HepG2 (cell line): ENCODE results near the gene RASIP1. TPM values are rescaled to one million over a fixed set of nuclear protein-coding genes. Genes with fewer than 3 reads are reported as not detected.
A peak's percentile ranks its signal among the peaks of the same experiment; 100 is the strongest.

Source experiments
- BORCS8-MEF2B ChIP-seq: sonication (generic); formaldehyde crosslinking; IDR thresholded peaks from 2 replicates; pipeline ENCODE4 v1.8.0; 2022; ENCODE audit warnings: mild to moderate bottlenecking, missing genetic modification reagents
- CREBL2 ChIP-seq: sonication (generic); formaldehyde crosslinking; IDR thresholded peaks from 2 replicates; pipeline ENCODE4 v1.8.1; 2023; ENCODE audit warnings: missing genetic modification reagents, mild to moderate bottlenecking, borderline replicate concordance
- CREM ChIP-seq, 2 experiments: sonication (generic) in 1 of 2; formaldehyde crosslinking in 1 of 2; IDR thresholded peaks; 2 replicates each; pipeline versions ENCODE4 v1.4.0 to v1.6.1; 2016 to 2020; ENCODE audit warnings: antibody characterized with exemption in 1 of 2, mild to moderate bottlenecking in 1 of 2, missing genetic modification reagents in 1 of 2
- ELF3 ChIP-seq: IDR thresholded peaks from 2 replicates; pipeline ENCODE4 v1.6.1; 2016; ENCODE audit warnings: missing genetic modification reagents, missing compliant biosample characterization
- FOXM1 ChIP-seq: sonication (generic); formaldehyde crosslinking; IDR thresholded peaks from 2 replicates; pipeline ENCODE4 v1.5.0; 2020; ENCODE audit warnings: missing genetic modification reagents
- FOXP4 ChIP-seq: sonication (generic); formaldehyde crosslinking; IDR thresholded peaks from 2 replicates; pipeline ENCODE4 v1.4.0; 2020; ENCODE audit warnings: missing genetic modification reagents
- GATAD2A ChIP-seq: IDR thresholded peaks from 2 replicates; pipeline ENCODE4 v1.6.1; 2016
- GZF1 ChIP-seq: sonication (generic); formaldehyde crosslinking; IDR thresholded peaks from 2 replicates; pipeline ENCODE4 v1.5.1; 2020; ENCODE audit warnings: mild to moderate bottlenecking, missing genetic modification reagents
- HDAC6 ChIP-seq: fragments of 200-600 bp; sonication (generic); IDR thresholded peaks from 2 replicates; pipeline ENCODE4 v1.7.0; 2017; ENCODE audit warnings: mild to moderate bottlenecking, antibody characterized with exemption, low read length, low read depth
- MLXIP ChIP-seq: sonication (generic); formaldehyde crosslinking; IDR thresholded peaks from 2 replicates; pipeline ENCODE4 v1.9.0; 2021; ENCODE audit warnings: missing genetic modification reagents, borderline replicate concordance
- MTF1 ChIP-seq: sonication (generic); formaldehyde crosslinking; IDR thresholded peaks from 2 replicates; pipeline ENCODE4 v1.5.0; 2020; ENCODE audit warnings: missing genetic modification reagents
- PAX8 ChIP-seq: sonication (generic); formaldehyde crosslinking; IDR thresholded peaks from 2 replicates; pipeline ENCODE4 v1.8.0; 2022; ENCODE audit warnings: mild to moderate bottlenecking, missing genetic modification reagents, borderline replicate concordance
- PHF8 ChIP-seq: sonication (generic); formaldehyde crosslinking; IDR thresholded peaks from 2 replicates; pipeline ENCODE4 v1.5.0; 2020; ENCODE audit warnings: missing genetic modification reagents
- POLR2AphosphoS2 ChIP-seq: IDR thresholded peaks from 2 replicates; pipeline ENCODE4 v1.6.1; 2011; ENCODE audit warnings: low read depth, low read length, improper control_type of control experiment
- RBAK ChIP-seq: sonication (generic); formaldehyde crosslinking; IDR thresholded peaks from 2 replicates; pipeline ENCODE4 v1.5.1; 2020; ENCODE audit warnings: mild to moderate bottlenecking, missing genetic modification reagents
- ZFP37 ChIP-seq: sonication (generic); formaldehyde crosslinking; IDR thresholded peaks from 2 replicates; pipeline ENCODE4 v1.4.0; 2020; ENCODE audit warnings: missing genetic modification reagents, borderline replicate concordance
- ZNF160 ChIP-seq: sonication (generic); formaldehyde crosslinking; IDR thresholded peaks from 2 replicates; pipeline ENCODE4 v1.8.0; 2022; ENCODE audit warnings: mild to moderate bottlenecking, inconsistent platforms, missing genetic modification reagents
- ZNF703 ChIP-seq: sonication (generic); formaldehyde crosslinking; IDR thresholded peaks from 2 replicates; pipeline ENCODE4 v1.5.1; 2020; ENCODE audit warnings: missing genetic modification reagents, mild to moderate bottlenecking, moderate library complexity, borderline replicate concordance
- ZNF770 ChIP-seq: sonication (generic); formaldehyde crosslinking; IDR thresholded peaks from 2 replicates; pipeline ENCODE4 v1.5.0; 2020; ENCODE audit warnings: mild to moderate bottlenecking, missing genetic modification reagents
- ZSCAN25 ChIP-seq: sonication (generic); formaldehyde crosslinking; IDR thresholded peaks from 2 replicates; pipeline ENCODE4 v1.8.0; 2022; ENCODE audit warnings: mild to moderate bottlenecking, missing genetic modification reagents
- polyA plus RNA-seq, 8 experiments: library from polyadenylated mRNA; depleted of rRNA in 3 of 8; stranded (reverse) in 7 of 8; unstranded in 1 of 8; fragments of >200 nt; fragmentation: Illumina TruSeq in 4 of 8; extraction: Trizol in 4 of 8; gene quantifications; 2 replicates each; pipeline versions ENCODE4 v1.2.1 to v1.2.3, GENCODE V29; 2011 to 2016; ENCODE audit warnings: low read depth in 4 of 8, missing spikeins in 1 of 8, mixed read lengths in 1 of 8; ENCODE audit not compliant: insufficient read depth in 1 of 8
- total RNA-seq, 5 experiments: library from RNA; depleted of rRNA; stranded (reverse); fragments of >200 nt; fragmentation: Illumina TruSeq; extraction: Trizol; gene quantifications; 2 replicates each; pipeline ENCODE4 v1.2.3, GENCODE V29; 2016; ENCODE audit warnings: low read depth in 1 of 5
- TF ChIP-seq, protein P1 (sequence below): sonication (generic); formaldehyde crosslinking; IDR thresholded peaks from 2 replicates; pipeline ENCODE4 v1.5.1; 2020; ENCODE audit warnings: missing genetic modification reagents, mild to moderate bottlenecking, borderline replicate concordance

Gene RASIP1
- total and polyA plus RNA-seq, 2 of the 13 experiments (the other 11 are each of a cell fraction or from before 2014, with no cell fraction given): 0.44 to 0.58 TPM

- no peak for TF ChIP-seq MLXIP (CRISPR knock-in tag)
- TF ChIP-seq GATAD2A (CRISPR knock-in tag): peak; percentile 34; the same call in 1 of the 2 replicates
- TF ChIP-seq CREBL2: no peak
- no peak for TF ChIP-seq ZNF160 (CRISPR knock-in tag)
- TF ChIP-seq PAX8 (CRISPR knock-in tag): no peak
- peak; percentile 81; the same call in 1 of the 2 replicates for TF ChIP-seq BORCS8-MEF2B (CRISPR knock-in tag)
- TF ChIP-seq PHF8 (CRISPR knock-in tag): peak; percentile 67
- TF ChIP-seq ZNF703 (CRISPR knock-in tag): no peak
- TF ChIP-seq GZF1 (CRISPR knock-in tag): no peak
- no peak for TF ChIP-seq ZFP37 (CRISPR knock-in tag)
- TF ChIP-seq POLR2AphosphoS2: no peak
- TF ChIP-seq MTF1: no peak
- TF ChIP-seq, protein P1, sequence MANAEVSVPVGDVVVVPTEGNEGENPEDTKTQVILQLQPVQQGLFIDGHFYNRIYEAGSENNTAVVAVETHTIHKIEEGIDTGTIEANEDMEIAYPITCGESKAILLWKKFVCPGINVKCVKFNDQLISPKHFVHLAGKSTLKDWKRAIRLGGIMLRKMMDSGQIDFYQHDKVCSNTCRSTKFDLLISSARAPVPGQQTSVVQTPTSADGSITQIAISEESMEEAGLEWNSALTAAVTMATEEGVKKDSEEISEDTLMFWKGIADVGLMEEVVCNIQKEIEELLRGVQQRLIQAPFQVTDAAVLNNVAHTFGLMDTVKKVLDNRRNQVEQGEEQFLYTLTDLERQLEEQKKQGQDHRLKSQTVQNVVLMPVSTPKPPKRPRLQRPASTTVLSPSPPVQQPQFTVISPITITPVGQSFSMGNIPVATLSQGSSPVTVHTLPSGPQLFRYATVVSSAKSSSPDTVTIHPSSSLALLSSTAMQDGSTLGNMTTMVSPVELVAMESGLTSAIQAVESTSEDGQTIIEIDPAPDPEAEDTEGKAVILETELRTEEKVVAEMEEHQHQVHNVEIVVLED (CRISPR knock-in tag): peak; percentile 89
- TF ChIP-seq ZNF770 (CRISPR knock-in tag): 0 out of 2 replicates have a peak, but pooled peaks have one; percentile 32
- no peak; the same call in 1 of the 2 replicates for TF ChIP-seq FOXP4 (CRISPR knock-in tag)
- TF ChIP-seq HDAC6: no peak
- no peak for TF ChIP-seq RBAK (CRISPR knock-in tag)
- TF ChIP-seq FOXM1 (CRISPR knock-in tag): no peak
- TF ChIP-seq ZSCAN25 (CRISPR knock-in tag): no peak
- 0 out of 2 replicates have a peak, but pooled peaks have one; percentile 16 for TF ChIP-seq ELF3 (CRISPR knock-in tag)
- peak; percentile 96 for TF ChIP-seq CREM (IDR thresholded peaks at IDR 0.05)
- no peak for TF ChIP-seq CREM (CRISPR knock-in tag; IDR thresholded peaks at IDR 0.05)
Measured at GRCh38 chr19:48720613-48721296, 19.7 kb downstream of the RASIP1 start (continued).
